DMS79 (cell line): ENCODE measurements around the gene BBOF1.
A peak's percentile ranks its signal among the peaks of the same experiment; 100 is the strongest.
"Not testable (repeated sequence)": the region's sequence is repeated elsewhere in the genome, so short reads cannot be mapped to it uniquely, and the experiment has no call there.

Experiments used
- DNase-seq: peaks from one replicate; lab custom pipeline; 2025; lab: John Stamatoyannopoulos, UW

BBOF1 gene, protein sequence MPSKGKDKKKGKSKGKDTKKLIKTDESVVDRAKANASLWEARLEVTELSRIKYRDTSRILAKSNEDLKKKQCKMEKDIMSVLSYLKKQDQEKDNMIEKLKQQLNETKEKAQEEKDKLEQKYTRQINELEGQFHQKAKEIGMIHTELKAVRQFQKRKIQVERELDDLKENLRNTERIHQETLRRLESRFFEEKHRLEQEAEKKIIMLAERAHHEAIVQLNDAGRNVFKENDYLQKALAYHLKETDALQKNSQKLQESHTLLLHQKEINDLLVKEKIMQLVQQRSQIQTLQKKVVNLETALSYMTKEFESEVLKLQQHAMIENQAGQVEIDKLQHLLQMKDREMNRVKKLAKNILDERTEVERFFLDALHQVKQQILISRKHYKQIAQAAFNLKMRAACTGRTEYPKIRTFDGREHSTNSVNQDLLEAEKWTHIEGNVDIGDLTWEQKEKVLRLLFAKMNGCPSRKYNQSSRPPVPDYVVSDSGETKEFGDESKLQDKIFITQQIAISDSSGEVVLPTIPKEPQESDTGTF

DNA sequence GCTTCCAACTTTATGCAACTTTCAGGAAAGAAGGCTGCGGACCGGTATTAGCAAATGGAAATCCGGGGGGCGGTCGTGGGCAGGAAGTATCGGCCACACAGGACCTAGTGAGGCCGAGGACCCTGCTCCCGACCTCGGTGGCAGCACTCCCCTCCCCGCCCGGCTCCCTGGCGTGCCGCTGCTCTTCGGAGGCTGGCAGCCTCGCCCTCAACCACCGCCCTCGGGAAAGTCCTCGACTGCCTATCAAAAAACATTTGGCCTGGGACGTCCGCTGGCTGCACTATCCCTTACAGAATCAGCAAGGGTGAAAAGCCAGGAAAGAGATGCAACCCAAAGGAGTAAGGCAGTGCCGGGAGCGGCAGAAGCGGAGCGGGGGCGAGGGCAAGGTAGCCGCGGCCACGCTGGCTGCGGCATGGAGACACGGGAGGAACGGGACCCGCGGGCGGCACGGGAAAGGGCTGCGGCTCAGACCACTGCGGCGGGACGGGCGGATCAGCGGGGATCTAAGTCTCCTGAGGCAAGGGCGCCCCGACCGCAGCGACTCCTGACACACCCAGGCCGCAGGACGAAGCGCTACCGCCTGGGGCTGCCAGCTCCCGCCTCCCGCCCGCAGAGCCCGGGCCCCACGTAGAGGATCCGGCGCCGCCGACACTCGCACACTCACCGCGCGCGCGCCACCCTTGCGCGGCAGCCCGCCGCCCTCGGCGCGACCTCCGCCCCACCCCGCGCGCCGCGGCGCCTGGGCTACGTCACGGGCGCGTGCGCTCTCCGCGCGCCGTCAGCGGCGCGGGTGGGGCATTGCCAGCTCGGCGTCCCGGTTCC is at the start of gene BBOF1, which contains the start of gene ENTPD5:
Gene BBOF1, plus strand, starts transcription at position 764 of the 822 bp plus-strand sequence. CDS start 130 bp downstream, outside the sequence.
Gene ENTPD5, minus strand, starts transcription at position 703 of the 822 bp plus-strand sequence. CDS start 31,186 bp downstream, outside the sequence.
- peak; percentile 71 for DNase-seq

DNA sequence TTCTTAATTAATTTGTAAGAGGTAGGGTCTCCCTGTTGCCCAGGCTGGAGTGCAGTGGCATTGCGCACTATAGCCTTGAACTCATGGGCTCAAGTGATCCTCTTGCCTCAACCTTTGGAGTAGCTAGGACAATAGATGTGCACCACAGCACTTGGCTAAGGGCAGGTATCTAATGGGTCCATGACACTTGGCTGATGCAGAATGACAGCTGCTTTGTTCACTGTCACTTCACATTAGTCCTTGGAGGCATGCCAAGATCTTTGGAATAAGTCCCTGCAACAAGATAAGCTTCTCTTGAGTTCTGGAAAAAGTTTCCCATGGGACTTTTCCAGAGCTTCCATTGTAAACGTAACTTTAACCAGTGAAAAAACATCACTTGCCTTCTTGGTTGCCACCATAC is 45.7 kb upstream of the BBOF1 start:
- peak; percentile 8 for DNase-seq

DNA sequence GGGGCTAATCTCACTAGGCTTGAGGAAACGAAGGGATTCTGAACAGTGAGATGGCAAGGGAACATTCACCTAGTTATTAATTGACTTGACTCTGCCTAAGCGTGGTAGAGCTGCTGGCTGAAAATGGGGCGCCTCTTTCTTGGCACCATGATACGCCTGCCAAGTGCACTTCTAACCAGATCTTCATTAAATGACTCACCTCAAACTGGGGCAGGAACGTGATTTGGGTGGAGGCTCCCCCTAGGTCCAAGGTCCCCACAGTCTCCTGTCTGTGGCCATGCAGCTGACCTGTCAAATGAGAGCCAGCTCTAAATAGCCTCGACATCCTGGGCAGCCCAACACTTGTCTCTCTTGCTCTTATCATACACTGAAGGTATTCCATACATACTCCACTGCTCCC is 43.0 kb upstream of the BBOF1 start:
- DNase-seq, result no peak

DNA sequence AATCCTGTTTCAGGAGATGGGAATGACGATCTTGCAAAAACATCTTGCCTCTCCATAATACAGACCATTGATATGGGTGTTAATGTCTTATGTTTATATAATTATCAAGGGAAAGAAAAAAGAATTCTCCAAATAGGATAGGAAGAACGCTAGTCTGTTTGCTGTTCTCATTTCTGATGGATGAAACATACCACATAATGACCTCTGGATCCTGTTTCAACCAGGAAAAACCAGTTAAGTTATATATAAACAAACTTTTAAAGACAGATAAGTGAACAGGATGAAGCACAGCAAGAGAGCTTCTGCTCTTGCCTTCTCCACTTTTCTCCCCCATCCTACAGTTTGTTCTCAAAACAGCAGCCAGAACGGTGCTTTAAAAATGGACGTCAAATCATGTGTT is 41.3 kb upstream of the BBOF1 start:
- no peak for DNase-seq

DNA sequence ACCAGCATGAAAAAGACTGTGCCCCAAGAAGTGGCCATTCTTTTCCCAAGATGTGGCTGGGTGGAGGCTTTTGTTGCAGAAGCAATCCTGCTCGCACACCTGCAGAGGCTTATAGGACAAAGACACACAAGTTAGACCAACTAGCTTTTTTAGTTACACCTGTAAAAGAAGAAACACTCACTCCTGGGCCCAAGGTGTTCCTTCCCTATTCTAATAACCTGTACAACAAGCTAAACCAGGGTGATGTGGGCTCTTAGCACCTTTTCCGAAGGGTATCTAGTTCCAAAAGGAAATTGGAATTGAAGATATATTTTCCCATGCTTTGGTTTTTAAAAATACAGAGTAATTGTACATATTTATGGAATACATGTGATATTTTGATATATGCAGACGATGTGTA is 31.1 kb upstream of the BBOF1 start:
- no peak for DNase-seq

DNA sequence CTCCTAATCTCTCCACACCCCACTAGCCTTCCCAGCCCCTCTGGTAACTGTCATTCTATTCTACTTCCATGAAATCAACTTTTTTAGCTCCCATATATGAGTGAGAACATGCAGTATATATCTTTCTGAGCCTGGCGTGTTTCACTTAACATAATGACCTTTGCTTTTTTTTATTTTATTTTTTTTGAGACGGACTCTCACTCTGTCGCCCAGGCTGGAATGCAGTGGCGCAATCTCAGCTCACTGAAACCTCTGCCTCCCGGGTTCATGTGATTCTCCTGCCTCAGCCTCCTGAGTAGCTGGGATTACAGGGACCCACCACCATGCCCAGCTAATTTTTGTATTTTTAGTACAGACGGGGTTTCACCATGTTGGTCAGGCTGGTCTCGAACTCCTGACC is 30.5 kb upstream of the BBOF1 start:
- not testable (repeated sequence) for DNase-seq

DNA sequence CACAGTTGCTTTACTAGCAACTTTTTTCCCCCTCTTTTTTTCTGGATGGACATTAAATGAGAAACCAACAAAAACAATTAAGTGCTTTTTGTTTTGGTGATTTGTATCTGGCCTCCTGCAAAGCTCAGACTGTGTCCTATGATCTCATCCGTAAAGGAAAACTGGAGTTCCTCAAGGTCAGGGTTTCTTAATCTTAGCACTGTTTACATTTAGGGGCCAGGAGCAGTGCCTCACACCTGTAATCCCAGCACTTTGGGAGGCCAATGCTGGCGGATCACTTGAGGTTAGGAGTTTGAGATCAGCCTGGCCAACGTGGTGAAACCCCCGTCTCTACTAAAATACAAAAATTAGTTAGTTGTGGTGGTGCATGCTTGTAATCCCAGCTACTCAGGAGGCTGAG is 28.1 kb upstream of the BBOF1 start:
- DNase-seq, result no peak

DNA sequence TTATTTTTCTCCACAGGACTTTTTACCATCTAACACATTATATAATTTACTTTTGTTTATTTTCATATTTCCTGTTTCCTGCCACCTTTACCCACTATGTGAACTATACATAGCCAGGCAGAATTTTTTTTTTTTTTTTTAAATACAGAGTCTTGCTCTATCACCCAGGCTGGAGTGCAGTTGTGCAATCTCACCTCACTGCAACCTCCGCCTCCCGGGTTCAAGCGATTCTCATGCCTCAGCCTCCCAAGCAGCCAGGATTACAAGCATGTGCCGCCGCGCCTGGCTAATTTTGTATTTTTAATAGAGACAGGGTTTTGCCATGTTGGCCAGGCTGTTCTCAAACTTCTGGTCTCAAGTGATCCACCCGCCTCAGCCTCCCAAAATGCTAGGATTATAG is 24.2 kb upstream of the BBOF1 start:
- DNase-seq, result not testable (repeated sequence)

DNA sequence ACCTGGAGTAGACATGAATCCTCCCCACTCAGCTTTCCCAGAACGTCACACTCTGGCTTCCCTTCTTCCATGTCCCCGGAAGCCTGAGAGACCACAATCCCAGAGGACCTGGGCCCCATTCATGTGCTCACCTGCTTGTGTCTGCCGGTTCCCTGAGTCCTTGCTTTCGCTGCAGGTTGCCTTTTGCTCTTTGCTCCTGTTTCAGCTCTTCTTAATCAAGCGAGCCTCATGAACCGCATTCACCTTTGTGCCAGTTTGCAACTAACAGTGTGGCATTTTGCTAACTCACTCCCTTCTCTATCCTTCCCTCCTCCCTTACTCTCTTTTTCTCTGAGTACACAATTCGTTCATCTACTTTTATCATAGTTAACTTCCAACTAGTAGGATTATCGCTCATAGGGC is 23.2 kb upstream of the BBOF1 start:
- DNase-seq, result no peak

DNA sequence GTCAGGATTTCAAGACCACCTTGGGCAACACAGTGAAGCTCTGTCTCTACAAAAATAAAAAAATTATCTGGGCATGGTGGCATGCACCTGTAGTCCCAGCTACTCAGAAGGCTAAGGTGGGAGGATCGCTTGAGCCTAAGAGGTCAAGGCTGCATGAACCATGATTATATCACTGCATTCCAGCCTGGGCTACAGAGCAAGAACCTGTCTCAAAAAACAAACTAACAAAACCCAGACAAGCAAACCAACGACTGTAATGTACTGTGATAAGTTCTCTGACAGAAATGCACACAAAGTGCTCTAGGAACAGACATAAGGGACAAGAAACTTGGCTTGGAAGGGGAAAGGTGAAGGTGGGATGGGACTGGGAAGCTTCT is 22.4 kb upstream of the BBOF1 start:
- no peak for DNase-seq

DNA sequence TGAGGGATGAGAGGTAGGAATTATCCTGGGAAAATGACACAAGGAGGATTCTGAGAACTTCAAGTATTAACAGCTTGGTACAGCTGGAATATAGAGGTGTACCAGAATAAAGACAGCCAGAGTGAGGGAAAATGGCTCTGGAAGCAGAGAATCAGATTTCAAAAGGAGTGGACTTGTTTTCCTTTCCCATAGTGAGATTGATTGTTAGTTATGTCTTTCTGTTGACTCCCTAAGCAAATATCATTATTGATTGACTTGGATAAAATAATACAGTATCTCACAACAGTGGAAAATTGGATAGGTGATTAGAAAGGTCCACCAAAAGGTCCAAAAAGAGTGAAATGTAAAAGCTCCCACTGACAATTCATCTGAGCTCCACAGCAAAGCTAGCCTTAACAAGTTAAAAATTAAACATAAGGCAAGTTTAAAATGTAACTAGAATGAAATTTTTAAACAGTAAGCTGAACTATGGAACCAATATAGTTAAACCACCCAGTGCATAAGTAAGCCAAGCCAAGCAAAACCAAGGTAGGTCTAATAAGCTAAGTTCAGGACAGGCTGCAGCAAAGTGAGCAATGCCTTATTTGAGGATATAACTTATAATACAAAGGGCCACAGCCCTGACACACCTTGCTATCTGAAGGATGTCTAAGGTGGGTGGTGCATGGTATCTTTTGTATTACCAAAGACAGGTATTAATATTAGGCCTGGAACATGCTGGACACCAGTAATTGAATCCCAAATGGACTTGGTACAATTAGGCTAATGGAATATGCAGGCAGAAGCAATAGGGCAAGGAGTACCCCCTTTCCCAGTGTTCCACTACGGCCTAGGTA is 21.8 kb upstream of the BBOF1 start:
- no peak for DNase-seq

DNA sequence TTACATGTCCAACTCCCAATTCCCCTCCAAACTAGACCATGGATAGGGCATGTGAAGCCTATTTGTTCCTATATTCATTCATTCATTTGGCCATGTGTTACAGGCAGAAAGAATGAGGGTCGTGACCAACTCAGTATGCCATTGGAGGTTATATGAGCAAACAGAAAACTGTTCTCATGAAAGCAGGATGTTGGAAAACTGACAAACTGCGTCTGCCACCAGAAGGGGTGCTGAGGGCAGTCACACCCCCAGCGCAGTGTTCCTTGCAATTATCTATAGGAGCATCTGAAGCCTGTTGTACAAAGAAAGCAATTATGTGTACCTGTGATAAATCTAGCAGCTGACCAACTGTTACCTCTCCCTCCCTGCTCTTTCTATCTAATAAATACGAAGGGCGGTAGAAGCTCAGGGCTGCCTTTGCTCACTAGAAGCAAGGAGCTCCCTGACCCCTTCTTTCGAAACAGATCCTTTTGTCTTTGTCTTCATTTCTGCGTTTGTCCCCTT is 21.2 kb upstream of the BBOF1 start:
- DNase-seq, result no peak

DNA sequence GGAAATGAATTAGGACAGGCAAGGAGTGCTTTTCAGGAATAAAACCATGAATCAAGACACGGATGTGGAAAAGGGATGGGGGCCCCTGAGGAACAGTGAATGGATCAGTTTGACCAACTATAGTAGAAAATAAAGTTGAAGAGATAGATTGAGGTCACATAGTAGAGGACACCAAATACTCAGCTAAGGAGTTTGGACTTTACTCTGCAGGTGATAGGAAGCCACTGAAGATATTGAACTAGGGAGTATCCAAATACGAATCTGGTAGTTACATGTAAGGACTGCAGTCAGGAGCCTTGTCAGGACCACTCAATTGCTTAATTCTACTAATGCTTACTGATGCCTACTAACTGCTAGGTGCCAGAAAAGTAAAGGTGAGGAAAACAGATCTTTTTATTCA is 20.4 kb upstream of the BBOF1 start:
- DNase-seq, result no peak

DNA sequence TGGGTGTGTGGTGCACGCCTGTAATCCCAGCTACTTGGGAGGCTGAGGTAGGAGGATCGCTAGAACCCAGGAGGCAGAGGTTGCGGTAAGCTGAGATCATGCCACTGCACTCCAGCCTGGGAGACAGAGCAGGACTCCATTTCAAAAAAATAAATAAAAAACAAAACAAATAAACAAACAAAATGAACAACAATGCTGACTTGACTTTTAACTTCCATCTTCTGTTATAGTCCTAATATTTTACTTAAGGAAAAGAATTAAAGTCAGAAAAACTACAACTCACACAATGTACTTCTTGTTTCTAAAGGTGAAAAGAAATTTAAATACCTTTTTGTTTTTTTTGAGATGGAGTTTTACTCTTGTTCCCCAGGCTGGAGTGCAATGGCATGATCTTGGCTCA is 13.5 kb upstream of the BBOF1 start:
- not testable (repeated sequence) for DNase-seq

DNA sequence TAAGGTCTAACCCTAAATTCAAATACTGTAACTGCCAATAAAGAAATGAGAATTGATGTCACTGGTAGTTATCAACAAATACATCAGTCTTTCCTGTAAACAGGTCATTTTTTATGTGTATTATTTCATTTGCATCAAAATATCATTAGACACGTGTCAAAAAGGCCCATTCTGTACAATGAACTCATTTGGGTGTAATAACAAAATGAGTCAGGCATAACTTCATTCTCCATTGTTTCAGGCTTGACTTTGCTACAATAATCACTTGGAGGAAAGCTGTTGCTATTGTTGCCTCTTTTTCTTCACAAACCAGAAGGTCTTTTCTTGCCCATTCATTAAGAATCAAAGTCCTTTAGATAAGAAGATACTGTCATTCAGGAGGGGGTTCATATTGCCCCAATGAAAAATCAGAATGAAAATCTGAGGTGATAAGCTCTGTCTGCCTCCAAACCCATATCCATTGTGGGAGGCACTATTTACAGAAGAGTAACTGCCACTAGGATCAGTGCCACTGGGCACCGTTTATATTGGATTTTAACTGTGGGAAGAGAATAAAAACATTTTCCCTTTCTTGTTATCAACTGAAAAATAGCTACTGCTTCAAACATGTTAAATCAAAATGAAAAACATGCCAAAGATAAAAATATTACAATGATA is 10.2 kb upstream of the BBOF1 start:
- no peak for DNase-seq

DNA sequence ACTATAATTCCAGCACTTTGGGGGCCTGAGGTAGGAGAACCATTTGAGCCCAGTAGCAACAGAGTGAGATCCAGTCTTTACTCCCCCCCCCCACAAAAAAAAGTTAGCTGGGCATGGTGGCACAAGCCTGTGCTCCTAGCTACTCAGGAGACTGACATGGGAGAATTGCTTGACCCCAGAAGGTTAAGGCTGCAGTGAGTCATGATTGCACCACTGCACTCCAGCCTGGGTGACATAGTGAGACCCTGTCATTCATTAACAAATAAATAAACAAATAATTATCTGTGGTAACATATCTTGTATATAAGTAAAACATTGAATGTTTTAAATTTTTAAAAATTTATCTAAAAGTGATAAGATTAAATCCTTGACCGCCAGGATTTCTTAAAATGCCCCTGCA is 4.8 kb upstream of the BBOF1 start:
- no peak for DNase-seq

DNA sequence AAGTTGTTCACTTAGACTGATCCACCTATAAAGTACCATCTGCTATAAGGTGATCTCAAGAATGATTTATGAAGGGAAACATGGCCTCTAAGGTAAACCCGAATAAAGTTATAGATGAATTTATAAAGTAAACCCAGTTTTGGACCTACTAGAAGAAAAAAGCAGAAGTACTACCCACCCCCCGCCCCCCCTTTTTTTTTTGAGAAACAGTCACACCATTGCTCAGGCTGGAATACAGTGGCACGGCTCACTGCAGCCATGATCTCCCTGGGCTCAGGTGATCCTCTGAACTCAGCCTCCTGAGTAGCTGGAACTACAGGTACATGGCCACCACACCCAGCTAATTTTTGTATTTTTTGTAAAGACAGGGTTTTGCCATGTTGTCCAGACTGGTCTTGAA is 4.0 kb upstream of the BBOF1 start:
- DNase-seq, result no peak

DNA sequence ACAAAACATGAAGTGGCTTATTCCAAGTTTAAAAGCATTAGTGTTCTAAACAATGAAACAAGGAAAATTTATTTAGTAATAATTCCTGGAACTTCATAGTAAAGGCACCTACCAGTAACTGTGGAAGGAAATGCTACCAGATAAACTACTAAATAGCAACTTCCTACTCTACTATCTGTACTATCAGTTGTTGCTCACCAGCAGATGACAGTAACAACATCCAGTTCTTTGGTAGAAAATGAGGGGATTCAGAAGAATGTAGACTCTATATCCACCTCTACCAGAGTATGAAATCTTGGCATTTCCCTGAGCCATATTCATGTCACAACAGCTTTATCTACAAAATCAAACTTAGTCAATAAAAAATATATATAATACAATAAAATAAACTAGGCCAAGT is 3.2 kb upstream of the BBOF1 start:
- DNase-seq, result no peak

DNA sequence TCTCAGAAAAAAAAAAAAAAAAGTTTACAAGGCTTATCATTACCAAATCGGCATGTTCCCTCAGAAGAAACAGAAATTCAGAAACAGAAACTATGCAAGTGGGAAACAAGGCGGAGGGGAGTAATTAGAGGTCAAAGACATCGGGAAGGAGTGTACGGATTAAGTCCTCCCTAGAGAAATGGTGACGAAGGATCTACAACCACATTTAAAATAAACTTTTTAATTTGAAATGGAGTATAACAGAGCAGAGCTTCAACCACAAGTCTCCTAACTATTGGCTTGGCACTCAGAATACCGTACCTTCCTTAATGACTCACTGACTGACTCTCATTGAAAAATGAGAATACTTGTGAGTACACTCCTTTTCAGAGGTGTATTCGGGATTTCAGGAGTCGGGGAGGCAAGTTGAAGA is 969 bp upstream of the BBOF1 start:
- DNase-seq, result peak; percentile 32

DNA sequence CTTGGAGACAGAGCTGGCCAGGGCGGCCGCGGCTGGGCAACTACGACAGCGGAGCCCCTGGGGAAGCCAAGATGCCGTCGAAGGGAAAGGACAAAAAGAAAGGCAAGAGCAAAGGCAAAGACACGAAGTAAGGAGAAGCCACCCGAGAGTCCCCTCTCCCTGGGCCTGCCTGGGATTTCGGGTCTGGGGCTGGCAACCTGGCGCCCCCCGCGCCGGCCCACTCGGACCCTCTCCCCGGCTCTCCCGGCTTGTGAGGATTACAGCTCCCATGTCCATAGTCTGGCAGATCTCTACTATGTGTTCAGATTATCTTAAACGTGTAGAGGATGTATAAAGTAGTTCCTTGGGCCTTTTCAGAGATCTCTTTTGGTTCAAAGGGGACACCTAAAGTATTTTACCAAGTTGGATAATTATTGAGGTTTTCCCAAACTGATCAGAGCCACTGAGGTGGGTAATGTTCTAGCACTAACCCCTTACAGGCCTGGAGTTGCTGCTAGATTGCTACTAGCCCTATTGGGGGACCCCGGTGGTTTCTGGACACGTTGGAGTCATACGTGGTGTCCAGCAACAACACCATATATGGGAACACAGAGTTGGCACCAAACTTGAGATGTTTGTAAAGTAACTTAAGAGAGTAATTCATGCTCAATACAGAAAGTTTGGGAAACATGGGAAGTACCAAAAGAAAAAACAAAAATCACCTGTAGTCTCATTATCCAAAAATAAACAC is 424 bp downstream of the BBOF1 start:
- no peak for DNase-seq

DNA sequence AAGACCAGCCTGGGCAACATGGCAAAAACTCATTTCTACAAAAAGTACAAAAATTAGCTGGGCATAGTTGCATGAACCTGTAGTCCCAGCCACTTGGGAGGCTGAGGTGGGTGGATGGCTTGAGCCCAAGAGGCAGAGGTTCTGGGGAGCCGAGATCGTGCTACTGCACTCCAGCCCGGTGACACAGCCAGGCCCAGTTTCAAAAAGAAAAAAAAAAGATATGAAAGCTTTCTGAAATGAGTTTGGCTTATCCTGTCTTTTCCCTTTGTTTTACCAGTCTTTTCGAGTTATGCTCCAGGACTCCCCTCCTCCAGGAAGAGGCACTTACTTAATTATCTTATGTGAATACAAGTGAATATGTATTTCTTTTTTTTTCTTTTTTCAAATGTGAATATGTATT is 3.2 kb downstream of the BBOF1 start:
- DNase-seq, result no peak
